ENCODE results near the gene C2CD4A. TPM values are rescaled to one million over a fixed set of nuclear protein-coding genes. Genes with fewer than 3 reads are reported as not detected.
A peak's percentile ranks its signal among the peaks of the same experiment; 100 is the strongest.

The C2CD4A gene
- total RNA-seq, 4 donors from 2014 or later = 0.22 to 0.39 (median 0.25) TPM; not detected in 1

- TF ChIP-seq POLR2A (IDR thresholded peaks at IDR 0.05) (no peak), CTCF (IDR thresholded peaks at IDR 0.05) (peak in 1 of 6 experiments; percentile 26)
- H3K27ac ChIP-seq = peak overlapping the region in 1 of 3 donors; percentile 30
Measured at GRCh38 chr15:62068071-62068809, 1.5 kb downstream of the C2CD4A start.

GRCh38 chr15:62068810-62069167 is 2.0 kb downstream of the C2CD4A start:
- H3K27me3 ChIP-seq = no peaks in the 10 kb centered on the region
- no peaks in the 10 kb centered on the region for H3K36me3 ChIP-seq
- H3K4me3 ChIP-seq (replicated peaks in 1 of 3) = peak overlapping the region in 1 of 3 donors; percentile 53
- intact Hi-C loops (cut with DNase I) = no loop called here
- H3K4me1 ChIP-seq = peaks cover 3 to 12% of the 10 kb centered on the region in 2 donors
- no peak for DNase-seq
- 63% methylated on average over 4 of the region's 4 CpGs for WGBS, 2 donors
- no peak for TF ChIP-seq CTCF (IDR thresholded peaks at IDR 0.05)
- TF ChIP-seq POLR2A (IDR thresholded peaks at IDR 0.05) = no peak
- no peak overlapping the region for H3K27ac ChIP-seq
- H3K9me3 ChIP-seq = no peaks in the 10 kb centered on the region

More at GRCh38 chr15:62068071-62068809, 1.5 kb downstream of the C2CD4A start:
- no peaks in the 10 kb centered on the region for H3K27me3 ChIP-seq
- H3K4me3 ChIP-seq (replicated peaks in 1 of 3) = peak overlapping the region in 2 of 3 donors; percentile 20 to 53
- WGBS, 2 donors = 4% methylated on average over 11 to 23 of the region's 103 CpGs
- intact Hi-C loops (cut with DNase I) = no loop called here
- H3K4me1 ChIP-seq = peaks cover 4 to 13% of the 10 kb centered on the region in 2 donors
- no peaks in the 10 kb centered on the region for H3K9me3 ChIP-seq
- peak; percentile 37 to 44 for DNase-seq
- no peaks in the 10 kb centered on the region for H3K36me3 ChIP-seq

- Histone ChIP-seq H3K36me3 (no peaks in the 10 kb centered on the region), H3K9me3 (no peaks in the 10 kb centered on the region), H3K27ac (no peak overlapping the region), H3K4me3 (replicated peaks in 1 of 3) (no peak overlapping the region), H3K27me3 (no peaks in the 10 kb centered on the region), H3K4me1 (peaks cover 0 to 9% of the 10 kb centered on the region in 2 donors)
- intact Hi-C loops (cut with DNase I) = no loop called here
- TF ChIP-seq POLR2A (IDR thresholded peaks at IDR 0.05) = no peak
- TF ChIP-seq CTCF (IDR thresholded peaks at IDR 0.05) = no peak
- 89 to 90% methylated on average over 5 of the region's 5 CpGs for WGBS, 2 donors
- no peak for DNase-seq
Measured at GRCh38 chr15:62069551-62069950, 2.8 kb downstream of the C2CD4A start.

GRCh38 chr15:62071711-62072308 is 5.0 kb downstream of the C2CD4A start:
- H3K4me1 ChIP-seq = peaks cover 0 to 8% of the 10 kb centered on the region in 2 donors
- intact Hi-C loops (cut with DNase I) = no loop called here

More at GRCh38 chr15:62071711-62072308, 5.0 kb downstream of the C2CD4A start:
- TF ChIP-seq POLR2A (IDR thresholded peaks at IDR 0.05) (no peak), CTCF (IDR thresholded peaks at IDR 0.05) (peak; percentile 27 to 69 (median 49))
- DNase-seq = no peak
- H3K36me3 ChIP-seq = no peaks in the 10 kb centered on the region
- no peak overlapping the region for H3K4me3 ChIP-seq (replicated peaks in 1 of 3)
- no peaks in the 10 kb centered on the region for H3K27me3 ChIP-seq
- no peak overlapping the region for H3K27ac ChIP-seq
- H3K9me3 ChIP-seq = no peaks in the 10 kb centered on the region
